ENCODE measurements around the gene GORASP2. TPM values are rescaled to one million over a fixed set of nuclear protein-coding genes. Genes with fewer than 3 reads are reported as not detected.
A peak's percentile ranks its signal among the peaks of the same experiment; 100 is the strongest.

Gene GORASP2
- total and polyA plus RNA-seq, 2 experiments from 2014 or later = 44.5 to 45.2 TPM

DNA sequence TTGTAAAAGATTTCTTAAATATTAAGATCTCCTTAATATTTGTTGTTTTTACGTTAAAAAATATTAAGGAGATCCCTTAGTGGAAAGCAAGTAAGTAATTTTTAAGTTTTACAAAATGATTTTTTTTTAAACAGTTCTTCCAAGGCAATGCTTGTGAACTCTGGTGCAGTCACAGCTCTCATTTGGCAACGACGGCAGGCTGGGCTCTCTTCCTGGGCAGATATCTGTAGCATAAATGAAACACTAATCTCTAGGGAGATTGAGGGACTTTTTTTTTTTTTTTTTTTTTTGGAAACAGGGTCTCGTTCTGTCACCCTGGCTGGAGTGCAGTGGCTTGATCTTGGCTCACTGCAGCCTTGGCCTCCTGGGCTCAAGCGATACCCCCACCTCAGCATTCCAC lies 38.5 kb downstream of the GORASP2 start:
- Histone ChIP-seq H3K27ac (ENCODE audit: low read depth) (no peak overlapping the region), H3K4me3 (no peak overlapping the region), H3K9me2 (ENCODE audit: insufficient read depth) (no peaks in the 10 kb centered on the region), H3F3A (replicated peaks; ENCODE audit: low read depth) (peaks cover 14% of the 10 kb centered on the region; the same call in 1 of the 2 replicates), H3K79me2 (replicated peaks; ENCODE audit: insufficient read depth) (no peaks in the 10 kb centered on the region), H2AFZ (no peak overlapping the region), H3K4me1 (ENCODE audit: insufficient read depth) (no peaks in the 10 kb centered on the region; the same call in 1 of the 2 replicates), H3K36me3 (ENCODE audit: insufficient read depth) (peaks cover 32% of the 10 kb centered on the region), H3K4me2 (no peak overlapping the region), H4K20me1 (replicated peaks; ENCODE audit: insufficient read depth) (peaks cover 12% of the 10 kb centered on the region; the same call in 1 of the 2 replicates), H3K27me3 (ENCODE audit: insufficient read depth) (no peaks in the 10 kb centered on the region)
- Mint-ChIP-seq H3K4me3 (no peak overlapping the region), H3K9me3 (no peaks in the 10 kb centered on the region; the same call in 2 of the 3 replicates), H3K27ac (0 out of 2 replicates have a peak overlapping the region, but pooled peaks have one; percentile 40), H3K27me3 (ENCODE audit: insufficient read depth, low read depth, poor library complexity) (peaks cover 3% of the 10 kb centered on the region), H3K4me1 (peaks cover 24% of the 10 kb centered on the region), H3K36me3 (ENCODE audit: low read depth) (peaks cover 52% of the 10 kb centered on the region)
- DNase-seq (ENCODE audit: low spot score) (no peak), ATAC-seq (no peak)
- TF ChIP-seq, protein P1, sequence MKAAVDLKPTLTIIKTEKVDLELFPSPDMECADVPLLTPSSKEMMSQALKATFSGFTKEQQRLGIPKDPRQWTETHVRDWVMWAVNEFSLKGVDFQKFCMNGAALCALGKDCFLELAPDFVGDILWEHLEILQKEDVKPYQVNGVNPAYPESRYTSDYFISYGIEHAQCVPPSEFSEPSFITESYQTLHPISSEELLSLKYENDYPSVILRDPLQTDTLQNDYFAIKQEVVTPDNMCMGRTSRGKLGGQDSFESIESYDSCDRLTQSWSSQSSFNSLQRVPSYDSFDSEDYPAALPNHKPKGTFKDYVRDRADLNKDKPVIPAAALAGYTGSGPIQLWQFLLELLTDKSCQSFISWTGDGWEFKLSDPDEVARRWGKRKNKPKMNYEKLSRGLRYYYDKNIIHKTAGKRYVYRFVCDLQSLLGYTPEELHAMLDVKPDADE (IDR thresholded peaks at IDR 0.05) = no peak
- no peak for TF ChIP-seq POLR2AphosphoS5 (IDR thresholded peaks at IDR 0.05; ENCODE audit: low read depth)
- TF ChIP-seq, protein P2, sequence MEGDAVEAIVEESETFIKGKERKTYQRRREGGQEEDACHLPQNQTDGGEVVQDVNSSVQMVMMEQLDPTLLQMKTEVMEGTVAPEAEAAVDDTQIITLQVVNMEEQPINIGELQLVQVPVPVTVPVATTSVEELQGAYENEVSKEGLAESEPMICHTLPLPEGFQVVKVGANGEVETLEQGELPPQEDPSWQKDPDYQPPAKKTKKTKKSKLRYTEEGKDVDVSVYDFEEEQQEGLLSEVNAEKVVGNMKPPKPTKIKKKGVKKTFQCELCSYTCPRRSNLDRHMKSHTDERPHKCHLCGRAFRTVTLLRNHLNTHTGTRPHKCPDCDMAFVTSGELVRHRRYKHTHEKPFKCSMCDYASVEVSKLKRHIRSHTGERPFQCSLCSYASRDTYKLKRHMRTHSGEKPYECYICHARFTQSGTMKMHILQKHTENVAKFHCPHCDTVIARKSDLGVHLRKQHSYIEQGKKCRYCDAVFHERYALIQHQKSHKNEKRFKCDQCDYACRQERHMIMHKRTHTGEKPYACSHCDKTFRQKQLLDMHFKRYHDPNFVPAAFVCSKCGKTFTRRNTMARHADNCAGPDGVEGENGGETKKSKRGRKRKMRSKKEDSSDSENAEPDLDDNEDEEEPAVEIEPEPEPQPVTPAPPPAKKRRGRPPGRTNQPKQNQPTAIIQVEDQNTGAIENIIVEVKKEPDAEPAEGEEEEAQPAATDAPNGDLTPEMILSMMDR (conservative IDR thresholded peaks at IDR 0.05; ENCODE audit: low read depth in 2 of 2) = no peak
- TF ChIP-seq, protein P3, sequence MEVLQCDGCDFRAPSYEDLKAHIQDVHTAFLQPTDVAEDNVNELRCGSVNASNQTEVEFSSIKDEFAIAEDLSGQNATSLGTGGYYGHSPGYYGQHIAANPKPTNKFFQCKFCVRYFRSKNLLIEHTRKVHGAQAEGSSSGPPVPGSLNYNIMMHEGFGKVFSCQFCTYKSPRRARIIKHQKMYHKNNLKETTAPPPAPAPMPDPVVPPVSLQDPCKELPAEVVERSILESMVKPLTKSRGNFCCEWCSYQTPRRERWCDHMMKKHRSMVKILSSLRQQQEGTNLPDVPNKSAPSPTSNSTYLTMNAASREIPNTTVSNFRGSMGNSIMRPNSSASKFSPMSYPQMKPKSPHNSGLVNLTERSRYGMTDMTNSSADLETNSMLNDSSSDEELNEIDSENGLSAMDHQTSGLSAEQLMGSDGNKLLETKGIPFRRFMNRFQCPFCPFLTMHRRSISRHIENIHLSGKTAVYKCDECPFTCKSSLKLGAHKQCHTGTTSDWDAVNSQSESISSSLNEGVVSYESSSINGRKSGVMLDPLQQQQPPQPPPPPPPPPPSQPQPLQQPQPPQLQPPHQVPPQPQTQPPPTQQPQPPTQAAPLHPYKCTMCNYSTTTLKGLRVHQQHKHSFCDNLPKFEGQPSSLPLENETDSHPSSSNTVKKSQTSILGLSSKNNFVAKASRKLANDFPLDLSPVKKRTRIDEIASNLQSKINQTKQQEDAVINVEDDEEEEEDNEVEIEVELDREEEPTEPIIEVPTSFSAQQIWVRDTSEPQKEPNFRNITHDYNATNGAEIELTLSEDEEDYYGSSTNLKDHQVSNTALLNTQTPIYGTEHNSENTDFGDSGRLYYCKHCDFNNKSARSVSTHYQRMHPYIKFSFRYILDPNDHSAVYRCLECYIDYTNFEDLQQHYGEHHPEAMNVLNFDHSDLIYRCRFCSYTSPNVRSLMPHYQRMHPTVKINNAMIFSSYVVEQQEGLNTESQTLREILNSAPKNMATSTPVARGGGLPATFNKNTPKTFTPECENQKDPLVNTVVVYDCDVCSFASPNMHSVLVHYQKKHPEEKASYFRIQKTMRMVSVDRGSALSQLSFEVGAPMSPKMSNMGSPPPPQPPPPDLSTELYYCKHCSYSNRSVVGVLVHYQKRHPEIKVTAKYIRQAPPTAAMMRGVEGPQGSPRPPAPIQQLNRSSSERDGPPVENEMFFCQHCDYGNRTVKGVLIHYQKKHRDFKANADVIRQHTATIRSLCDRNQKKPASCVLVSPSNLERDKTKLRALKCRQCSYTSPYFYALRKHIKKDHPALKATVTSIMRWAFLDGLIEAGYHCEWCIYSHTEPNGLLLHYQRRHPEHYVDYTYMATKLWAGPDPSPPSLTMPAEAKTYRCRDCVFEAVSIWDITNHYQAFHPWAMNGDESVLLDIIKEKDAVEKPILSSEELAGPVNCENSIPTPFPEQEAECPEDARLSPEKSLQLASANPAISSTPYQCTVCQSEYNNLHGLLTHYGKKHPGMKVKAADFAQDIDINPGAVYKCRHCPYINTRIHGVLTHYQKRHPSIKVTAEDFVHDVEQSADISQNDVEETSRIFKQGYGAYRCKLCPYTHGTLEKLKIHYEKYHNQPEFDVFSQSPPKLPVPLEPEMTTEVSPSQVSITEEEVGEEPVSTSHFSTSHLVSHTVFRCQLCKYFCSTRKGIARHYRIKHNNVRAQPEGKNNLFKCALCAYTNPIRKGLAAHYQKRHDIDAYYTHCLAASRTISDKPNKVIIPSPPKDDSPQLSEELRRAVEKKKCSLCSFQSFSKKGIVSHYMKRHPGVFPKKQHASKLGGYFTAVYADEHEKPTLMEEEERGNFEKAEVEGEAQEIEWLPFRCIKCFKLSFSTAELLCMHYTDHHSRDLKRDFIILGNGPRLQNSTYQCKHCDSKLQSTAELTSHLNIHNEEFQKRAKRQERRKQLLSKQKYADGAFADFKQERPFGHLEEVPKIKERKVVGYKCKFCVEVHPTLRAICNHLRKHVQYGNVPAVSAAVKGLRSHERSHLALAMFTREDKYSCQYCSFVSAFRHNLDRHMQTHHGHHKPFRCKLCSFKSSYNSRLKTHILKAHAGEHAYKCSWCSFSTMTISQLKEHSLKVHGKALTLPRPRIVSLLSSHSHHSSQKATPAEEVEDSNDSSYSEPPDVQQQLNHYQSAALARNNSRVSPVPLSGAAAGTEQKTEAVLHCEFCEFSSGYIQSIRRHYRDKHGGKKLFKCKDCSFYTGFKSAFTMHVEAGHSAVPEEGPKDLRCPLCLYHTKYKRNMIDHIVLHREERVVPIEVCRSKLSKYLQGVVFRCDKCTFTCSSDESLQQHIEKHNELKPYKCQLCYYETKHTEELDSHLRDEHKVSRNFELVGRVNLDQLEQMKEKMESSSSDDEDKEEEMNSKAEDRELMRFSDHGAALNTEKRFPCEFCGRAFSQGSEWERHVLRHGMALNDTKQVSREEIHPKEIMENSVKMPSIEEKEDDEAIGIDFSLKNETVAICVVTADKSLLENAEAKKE (CRISPR knock-in tag; IDR thresholded peaks at IDR 0.05) = no peak
